ENCODE data around the gene MOGAT3.

- no peak for TF ChIP-seq TAF1 (IDR thresholded peaks at IDR 0.05; ENCODE audit: borderline replicate concordance, low read depth, low read length)
- no peak for TF ChIP-seq POLR2A (IDR thresholded peaks at IDR 0.05; ENCODE audit: low read depth, low read length)
- no peak for TF ChIP-seq POLR2AphosphoS5 (IDR thresholded peaks at IDR 0.05; ENCODE audit: low read depth, low read length)
Observed at GRCh38 chr7:101154693-101155102, 46.1 kb downstream of the MOGAT3 start.
